ENCODE results near the gene ZC3H8.

DNA sequence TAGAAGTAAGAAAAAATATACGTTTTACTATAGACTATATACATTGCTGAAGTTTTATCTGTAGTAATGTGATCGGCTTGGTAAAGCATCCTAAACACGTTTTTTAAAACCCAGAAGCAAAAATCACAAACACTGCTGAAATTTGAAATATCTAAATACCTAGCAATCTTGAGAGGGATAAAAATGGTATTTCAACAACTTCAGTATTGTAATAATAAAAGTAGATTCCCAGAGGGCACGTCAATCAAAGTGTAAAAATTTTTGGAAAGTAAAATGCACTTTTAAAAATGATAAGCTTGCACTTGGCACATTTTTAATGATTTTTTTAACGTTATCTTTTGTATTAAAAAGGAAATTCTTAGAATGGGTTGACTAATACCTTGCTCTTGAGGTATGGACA lies 22.1 kb upstream of the ZC3H8 start:
- TF ChIP-seq CTCF (IDR thresholded peaks at IDR 0.05) (no peak), EZH2 (IDR thresholded peaks at IDR 0.05; ENCODE audit: borderline replicate concordance, insufficient read depth, low read depth, low read length, poor library complexity, severe bottlenecking) (no peak)

All from B cell (primary cell).